ENCODE results near the gene IFI6.
"Not testable (repeated sequence)": the region's sequence is repeated elsewhere in the genome, so short reads cannot be mapped to it uniquely, and the experiment has no call there.

Gene IFI6

DNA sequence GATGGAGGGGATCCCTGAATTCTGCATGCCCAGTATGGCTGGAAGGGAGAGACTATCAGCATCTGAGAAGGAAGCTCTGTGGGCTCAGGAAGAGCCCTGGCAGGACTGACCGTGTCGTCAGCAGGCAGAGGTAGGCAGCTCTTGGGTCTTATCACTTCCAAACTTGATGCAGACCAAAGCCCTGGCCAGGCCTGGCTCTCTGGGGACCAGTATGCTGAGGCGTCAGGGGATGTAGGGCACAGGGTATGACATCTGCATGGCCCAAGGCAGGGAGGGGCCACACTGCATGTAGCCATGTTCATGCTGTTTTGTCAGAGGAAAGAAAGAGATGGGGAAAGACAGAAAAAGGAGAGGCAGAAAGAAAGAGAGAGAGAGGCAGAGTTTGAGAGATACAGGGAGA is 43.3 kb downstream of the IFI6 start:
- ATAC-seq (no peak), DNase-seq (no peak)

GRCh38 chr1:27627733-27628132 is 44.3 kb downstream of the IFI6 start:
- DNase-seq, ATAC-seq: not testable (repeated sequence)

GRCh38 chr1:27627061-27627460 is 44.9 kb downstream of the IFI6 start:
- ATAC-seq: no peak

DNA sequence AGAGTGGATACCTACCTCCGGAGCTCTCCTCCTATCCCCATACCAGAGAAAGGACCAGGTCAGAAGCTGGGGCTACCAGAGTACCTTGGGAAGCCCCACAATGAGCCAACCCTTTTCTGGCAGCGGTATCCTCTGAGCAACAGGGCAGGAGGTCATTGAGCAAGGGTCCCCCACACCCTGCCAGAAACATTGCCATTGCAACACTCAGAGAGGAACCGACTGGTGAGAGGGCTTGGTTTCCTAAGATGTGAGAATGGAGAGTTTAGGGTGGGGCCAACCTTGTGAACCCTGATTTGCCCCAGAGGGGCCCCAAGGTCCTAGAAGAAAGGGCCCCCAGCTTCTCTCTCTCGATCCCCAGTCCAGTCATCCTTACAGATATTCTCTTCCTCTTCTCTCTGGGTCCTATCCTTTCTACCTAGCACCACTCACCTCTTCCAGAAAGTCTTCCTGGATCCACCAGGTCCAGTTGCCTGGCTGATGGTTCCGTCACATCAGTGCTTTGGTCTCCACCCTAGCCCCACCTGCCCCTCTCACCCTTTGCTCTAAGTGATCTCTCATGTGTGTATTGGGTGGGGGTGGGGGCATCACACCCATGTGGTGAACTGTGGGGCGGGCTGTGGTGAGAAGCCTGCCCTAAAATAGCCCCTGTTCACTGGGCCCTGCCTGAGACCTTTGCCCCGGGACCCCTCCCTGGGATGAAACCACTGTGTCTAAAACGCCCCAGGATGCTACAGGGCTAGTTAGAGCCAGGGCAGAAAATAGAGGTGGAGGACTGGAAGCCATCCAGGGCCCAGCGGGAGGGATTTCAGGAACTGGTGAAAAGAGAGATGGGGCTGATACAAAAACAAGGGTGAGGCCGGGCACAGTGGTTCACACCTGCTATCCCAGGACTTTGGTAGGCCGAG is 45.7 kb downstream of the IFI6 start:
- ATAC-seq: no peak
- no peak for DNase-seq

More at GRCh38 chr1:27627061-27627460, 44.9 kb downstream of the IFI6 start:
- DNase-seq: no peak

- DNase-seq: no peak
- no peak for ATAC-seq
Measured at GRCh38 chr1:27624467-27625178, 47.4 kb downstream of the IFI6 start.

GRCh38 chr1:27623327-27624212 is 48.4 kb downstream of the IFI6 start:
- DNase-seq (no peak), ATAC-seq (no peak)

DNA sequence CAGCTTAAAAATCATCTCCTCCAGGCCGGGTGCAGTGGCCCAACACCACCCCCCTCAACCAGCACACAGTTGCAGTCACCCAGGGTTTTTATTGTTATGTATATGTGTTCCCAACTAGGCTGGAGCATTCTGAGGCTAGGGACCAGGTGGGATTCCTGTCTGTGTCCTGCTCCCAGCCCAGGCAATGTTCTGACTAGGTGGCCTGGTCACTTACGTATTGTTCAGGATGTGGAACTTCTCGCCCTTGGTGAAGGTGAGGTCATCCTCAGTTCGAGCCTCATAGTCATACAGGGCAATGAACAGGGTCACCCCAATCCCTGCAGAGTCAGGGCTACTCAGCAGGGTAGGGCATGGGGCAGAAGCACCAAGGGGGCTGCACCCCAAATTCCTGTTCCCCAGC is 49.2 kb downstream of the IFI6 start:
- peak; percentile 26 for ATAC-seq

DNA sequence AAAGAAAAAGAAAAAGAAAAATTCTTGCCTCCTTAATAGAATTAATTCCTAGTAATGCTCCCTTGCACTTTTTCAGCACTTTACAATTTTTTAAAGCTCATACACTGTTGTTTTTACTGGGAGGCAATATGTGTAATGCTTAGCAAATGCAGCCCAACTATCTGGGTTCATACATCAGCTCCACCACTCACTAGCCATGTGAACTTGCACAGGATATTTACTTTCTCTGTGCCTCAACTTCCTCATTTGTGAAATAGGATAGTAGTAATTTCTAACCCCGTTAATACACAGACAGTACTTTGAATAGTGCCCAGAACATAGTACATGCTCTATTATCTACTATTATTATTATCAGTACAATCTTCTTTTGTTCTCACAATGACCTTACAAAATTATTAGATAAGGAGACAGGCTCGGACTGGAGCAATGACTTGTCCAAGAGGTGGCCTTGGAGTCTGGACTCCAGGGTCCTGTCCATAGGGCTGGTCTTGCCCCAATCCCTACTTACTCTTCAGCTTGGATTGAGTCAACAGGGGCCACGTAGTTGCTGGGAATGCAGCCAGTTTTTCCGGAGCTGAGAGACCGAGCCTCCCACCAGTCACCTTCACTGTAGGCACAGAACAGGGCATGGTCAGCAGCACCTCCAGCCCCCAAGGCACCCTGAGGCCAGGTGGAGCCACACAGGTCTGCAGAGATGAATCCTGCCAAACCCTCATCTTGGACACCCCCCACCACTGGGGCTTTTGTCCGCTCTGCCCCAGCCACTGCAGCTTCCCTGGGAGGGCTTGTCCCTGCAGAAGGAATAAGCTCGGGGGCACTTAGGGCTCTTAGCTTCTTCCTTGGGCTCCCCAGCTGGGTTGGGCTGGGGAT is 50.7 kb downstream of the IFI6 start:
- DNase-seq (no peak), ATAC-seq (no peak)

More for the DNA sequence above, 49.2 kb downstream of the IFI6 start:
- DNase-seq: no peak

DNA sequence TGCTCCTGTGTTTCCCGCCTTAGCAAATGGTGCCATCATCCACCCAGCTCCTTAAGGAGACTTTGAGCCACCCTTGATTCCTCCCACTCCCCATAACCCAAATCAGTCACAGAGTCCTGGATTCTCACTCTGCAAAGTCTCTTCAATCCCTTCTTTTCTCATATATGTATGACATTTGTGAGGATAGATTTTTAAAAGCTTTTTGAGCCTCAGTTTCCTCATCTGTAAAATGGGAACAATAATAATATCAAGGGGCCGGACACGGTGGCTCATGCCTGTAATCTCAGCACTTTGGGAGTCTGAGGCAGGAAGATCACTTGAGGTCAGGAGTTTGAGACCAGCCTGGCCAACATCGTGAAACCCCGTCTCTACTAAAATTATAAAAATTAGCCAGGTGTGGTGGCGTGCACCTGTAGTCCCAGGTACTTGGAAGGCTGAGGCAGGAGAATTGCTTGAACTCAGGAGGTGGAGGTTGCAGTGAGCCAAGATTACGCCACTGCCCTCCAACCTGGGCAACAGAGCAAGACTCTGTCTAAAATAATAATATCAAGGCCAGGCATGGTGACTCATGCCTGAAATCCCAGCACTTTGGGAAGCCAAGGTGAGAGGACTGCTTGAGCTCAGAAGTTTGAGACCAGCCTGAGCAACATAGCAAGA is 52.1 kb downstream of the IFI6 start:
- not testable (repeated sequence) for DNase-seq, ATAC-seq

DNA sequence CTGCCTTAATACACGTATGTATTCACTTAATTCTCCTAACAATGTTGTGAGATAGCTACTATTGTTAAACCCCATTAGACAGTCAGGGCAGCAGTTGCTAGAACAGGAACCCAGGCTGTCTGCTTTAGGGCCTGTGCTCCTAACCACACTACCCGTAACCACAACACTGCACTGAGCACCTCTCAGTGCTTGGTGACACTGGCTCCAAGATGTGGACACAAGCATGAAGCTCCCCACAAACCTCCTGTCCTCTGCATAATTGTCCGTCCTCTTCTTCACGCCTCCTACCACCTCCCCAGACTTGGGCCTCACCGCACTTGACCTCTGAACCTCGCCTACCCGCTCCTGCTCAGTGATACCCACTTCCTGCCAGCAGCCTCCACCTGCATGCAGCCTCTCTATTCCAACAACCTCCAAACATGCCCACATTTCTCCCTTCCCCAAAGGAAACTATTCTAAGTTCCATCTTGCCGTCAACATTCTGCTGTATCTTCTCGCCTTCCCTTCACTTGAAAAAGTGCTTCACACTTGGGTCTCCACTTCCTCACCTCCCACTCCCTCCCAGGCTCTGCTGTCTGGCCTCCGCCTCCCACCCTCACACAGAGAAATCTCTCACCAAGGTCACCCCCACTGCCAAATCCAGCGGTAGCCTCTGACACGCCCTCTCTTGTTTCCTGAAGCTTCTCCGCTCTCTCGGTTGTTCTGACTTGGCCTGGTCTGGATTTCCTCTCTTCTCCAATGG is 53.5 kb downstream of the IFI6 start:
- DNase-seq (peak; percentile 38), ATAC-seq (peak; percentile 71)

GRCh38 chr1:27617420-27617819 is 54.6 kb downstream of the IFI6 start:
- no peak for ATAC-seq
- no peak for DNase-seq

- ATAC-seq: no peak
- no peak for DNase-seq
Measured at GRCh38 chr1:27616441-27616840, 55.6 kb downstream of the IFI6 start.
